GM18868 (cell line): ENCODE results near the gene PEX10.
"Not testable (repeated sequence)": the region's sequence is repeated elsewhere in the genome, so short reads cannot be mapped to it uniquely, and the experiment has no call there.

Experiments
- ATAC-seq: cut with Tn5 transposase; IDR thresholded peaks from one replicate; pipeline ENCODE4 v1.9.1; 2021; ENCODE audit warnings: mild to moderate bottlenecking, moderate library complexity; ENCODE audit not compliant: unreplicated experiment

Gene PEX10

GRCh38 chr1:2412395-2412772, at the start of gene PEX10:
PEX10 (minus strand) TSS chr1:2412564; CDS start chr1:2412502, 62 bp downstream.
- ATAC-seq, result peak; percentile 86

- ATAC-seq, result no peak
Observed at GRCh38 chr1:2460996-2461751, 48.8 kb upstream of the PEX10 start.

- ATAC-seq, result no peak
Observed at GRCh38 chr1:2460203-2460602, 47.8 kb upstream of the PEX10 start.

DNA sequence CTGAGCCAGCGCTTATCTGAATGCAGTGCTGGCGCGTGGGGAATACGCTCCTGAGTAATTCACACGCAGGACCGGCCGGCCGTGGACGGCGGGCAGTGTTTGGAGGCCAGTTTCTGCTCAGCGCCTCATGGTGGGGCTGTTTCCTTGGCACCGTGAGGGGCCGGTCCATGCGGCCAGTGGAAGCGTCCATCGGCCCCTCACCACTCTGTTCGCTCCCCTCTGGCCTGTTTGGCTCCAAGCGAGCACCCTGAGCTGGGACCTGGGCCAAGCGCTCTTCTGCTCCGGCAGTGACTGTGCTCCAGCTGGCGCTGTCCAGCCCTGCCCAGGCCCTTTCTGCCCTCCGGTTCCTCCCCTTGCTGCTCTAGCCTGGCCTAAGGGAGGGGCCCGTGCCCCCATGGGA, 47.4 kb upstream of the PEX10 start:
- ATAC-seq, result no peak

DNA sequence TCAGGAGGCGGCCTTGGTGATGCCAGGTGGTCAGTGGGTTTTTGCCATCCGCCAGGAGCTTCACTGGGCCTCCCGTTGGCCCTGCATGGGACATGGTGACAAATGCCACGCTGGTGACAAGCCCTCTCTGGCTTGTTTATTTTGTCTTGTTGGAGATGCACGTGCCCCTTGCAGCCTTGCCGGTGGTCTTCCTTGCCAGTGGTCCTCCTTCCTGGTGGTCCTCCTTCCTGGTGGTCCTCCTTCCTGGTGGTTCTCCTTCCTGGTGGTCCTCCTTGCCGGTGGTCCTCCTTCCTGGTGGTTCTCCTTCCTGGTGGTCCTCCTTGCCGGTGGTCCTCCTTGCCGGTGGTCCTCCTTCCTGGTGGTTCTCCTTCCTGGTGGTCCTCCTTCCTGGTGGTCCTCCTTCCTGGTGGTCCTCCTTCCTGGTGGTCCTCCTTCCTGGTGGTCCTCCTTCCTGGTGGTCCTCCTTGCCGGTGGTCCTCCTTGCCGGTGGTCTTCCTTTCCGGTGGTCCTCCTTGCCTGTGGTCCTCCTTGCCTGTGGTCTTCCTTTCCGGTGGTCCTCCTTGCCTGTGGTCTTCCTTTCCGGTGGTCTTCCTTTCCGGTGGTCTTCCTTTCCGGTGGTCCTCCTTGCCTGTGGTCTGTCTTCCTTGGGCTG, 46.9 kb upstream of the PEX10 start:
- ATAC-seq, result not testable (repeated sequence)

DNA sequence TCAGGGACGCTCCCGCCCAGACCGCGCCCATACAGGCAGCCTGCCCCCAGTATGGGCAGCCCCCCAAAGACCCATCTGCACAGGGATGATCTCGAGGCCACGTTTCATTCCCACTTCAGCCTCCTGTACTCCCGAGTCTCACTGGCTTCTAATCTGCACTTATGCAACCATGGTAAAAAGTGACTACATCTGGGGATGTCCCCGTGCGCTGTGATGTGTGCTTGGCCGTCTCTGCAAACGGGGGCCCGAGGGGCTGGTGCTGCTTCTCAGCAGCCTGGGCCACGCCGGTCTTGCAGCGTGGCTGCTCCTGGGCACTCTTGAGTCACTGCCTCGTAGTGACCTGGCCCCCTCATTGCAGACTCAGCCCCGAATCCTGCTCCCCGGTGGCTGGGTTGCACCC, 46.3 kb upstream of the PEX10 start:
- no peak for ATAC-seq

- ATAC-seq, result no peak
Observed at GRCh38 chr1:2457444-2457843, 45.1 kb upstream of the PEX10 start.

GRCh38 chr1:2455757-2456156, 43.4 kb upstream of the PEX10 start:
- no peak for ATAC-seq

- no peak for ATAC-seq
Observed at GRCh38 chr1:2454227-2454626, 41.9 kb upstream of the PEX10 start.

DNA sequence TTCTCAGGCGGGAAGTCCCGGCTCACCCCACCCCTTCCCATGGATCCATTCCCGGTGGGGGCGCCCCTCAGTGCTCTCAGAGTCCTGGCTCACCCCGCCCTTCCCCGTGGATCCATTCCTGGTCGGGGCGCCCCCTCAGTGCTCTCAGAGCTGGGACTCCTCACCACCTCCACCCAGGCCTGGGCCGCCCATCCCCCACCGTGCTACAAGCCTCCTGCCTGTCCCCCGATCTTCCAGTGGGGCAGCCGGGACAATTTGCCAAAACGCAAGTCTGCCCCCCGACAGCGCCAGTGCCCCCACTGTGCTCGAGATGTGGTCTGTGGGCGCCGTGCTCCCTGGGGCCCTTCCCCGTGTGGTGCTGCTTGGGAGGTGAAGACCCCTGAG, 40.6 kb upstream of the PEX10 start:
- ATAC-seq, result no peak

- ATAC-seq, result no peak
Observed at GRCh38 chr1:2452201-2452931, 40.0 kb upstream of the PEX10 start.

DNA sequence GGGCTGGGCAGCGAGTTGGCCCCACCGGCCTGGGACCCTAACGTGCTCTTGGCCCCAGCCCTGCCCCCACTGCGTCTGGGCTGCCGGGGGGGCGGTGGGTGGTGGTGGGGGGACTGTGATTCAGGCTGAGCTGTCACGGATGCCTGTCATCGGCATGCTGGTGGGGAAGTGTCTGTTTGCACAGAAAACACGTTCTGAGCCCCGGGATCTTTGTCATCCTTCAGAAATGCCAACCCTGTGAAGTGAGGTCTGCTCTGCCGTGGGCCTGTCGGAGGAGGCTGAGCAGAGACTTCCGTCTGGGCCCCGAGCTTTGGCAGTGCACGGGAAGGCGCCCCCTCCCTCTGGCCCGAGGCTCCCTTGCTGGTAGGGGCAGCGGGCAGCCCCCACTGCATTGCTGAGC, 39.4 kb upstream of the PEX10 start:
- ATAC-seq, result no peak

GRCh38 chr1:2449636-2450454, 37.5 kb upstream of the PEX10 start:
- no peak for ATAC-seq

DNA sequence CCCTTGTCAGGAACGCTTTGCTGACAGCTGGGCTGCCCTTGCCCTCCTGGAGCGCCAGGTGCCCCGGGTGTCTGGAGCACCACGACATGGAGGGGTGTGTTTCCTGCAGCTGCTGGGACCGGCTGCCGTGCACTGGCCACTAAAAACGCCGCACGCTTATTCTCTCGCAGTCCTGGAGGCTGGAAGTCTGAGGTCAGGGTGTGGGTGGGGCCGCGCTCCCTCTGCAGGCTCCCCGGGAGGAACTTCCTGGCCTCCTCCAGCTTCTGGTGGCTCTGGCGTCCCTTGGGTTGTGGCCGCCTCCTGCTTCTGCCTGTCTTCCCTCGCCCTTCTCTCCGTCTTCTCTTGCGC, 35.7 kb upstream of the PEX10 start:
- no peak for ATAC-seq

- no peak for ATAC-seq
Observed at GRCh38 chr1:2447276-2448097, 35.1 kb upstream of the PEX10 start.

- ATAC-seq, result no peak
Observed at GRCh38 chr1:2446861-2447260, 34.5 kb upstream of the PEX10 start.

GRCh38 chr1:2446394-2446793, 34.0 kb upstream of the PEX10 start:
- ATAC-seq, result no peak

- ATAC-seq, result no peak
Observed at GRCh38 chr1:2445823-2446215, 33.5 kb upstream of the PEX10 start.

DNA sequence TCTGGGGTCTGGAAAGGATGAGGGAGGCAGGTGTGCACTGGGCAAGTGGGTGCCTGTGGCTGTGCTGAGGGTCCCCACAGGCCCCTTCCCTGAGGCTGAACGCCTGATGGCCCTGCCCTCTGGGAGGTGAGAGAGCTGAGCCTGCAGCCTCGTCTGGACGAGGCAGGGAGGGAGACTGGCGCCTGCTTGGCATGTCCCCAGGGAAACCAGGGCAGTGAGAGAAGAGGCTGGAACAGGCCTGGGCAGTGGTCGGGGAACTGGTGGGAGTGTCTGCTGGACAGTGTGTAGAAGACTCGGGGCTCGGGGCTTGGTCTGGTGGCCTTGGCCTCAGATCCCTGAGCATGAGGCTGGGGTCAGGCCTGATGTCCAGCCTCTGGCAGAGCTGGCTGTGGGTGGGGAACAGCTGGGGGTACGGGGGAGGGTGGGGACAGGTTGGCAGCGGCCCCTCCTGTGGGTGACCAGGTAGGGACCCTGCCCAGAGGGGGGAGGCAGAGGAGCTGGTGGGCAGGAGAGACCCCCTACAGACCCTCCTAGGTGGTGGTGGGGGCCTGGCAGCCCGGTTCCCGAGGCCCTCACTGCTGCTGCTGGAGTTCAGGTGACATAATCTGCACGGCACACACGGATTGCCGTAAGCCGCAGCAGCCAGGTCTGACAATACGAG, 32.9 kb upstream of the PEX10 start:
- ATAC-seq, result no peak

DNA sequence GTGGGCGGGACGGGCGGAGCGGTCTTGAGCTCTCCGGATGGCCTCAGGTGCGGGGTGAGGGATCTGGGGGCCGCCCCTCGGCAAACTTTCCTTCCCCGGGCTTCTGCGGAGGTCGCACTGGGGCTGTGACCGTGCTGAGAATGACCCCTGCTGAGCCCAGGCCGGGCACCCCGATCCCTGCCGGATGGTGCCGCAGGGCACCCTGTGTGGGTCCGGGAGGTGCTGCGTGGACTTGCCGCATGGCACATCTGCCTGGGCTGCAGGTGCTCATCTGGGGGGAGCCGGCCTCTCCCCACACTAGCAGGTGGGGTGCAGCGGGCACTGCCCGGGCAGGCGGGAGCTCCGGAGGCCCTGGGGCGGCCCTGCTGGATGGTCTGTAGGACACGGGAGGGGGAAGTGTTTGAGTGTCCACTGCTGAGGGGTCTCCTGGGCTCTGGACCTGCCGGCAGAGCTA, 31.8 kb upstream of the PEX10 start:
- no peak for ATAC-seq
